Fibroblast of mammary gland (primary cell): ENCODE measurements around the gene PLEKHA7.

Experiments used
- DNase-seq: peaks from one replicate; pipeline ENCODE4 v3.0.0-alpha.2; 2010; ENCODE audit warnings: low read depth
- H3K4me3 ChIP-seq: 2 replicates; pipeline ENCODE4 v1.5.1; 2011; ENCODE audit warnings: low read depth, mild to moderate bottlenecking, low read length, moderate library complexity; ENCODE audit not compliant: control insufficient read depth
- CTCF ChIP-seq: conservative IDR thresholded peaks from 2 replicates; pipeline ENCODE4 v1.5.1; 2011; ENCODE audit warnings: low read depth, low read length, inconsistent platforms; ENCODE audit not compliant: control insufficient read depth, insufficient read depth

Gene PLEKHA7

GRCh38 chr11:16985297-16985696 lies 28.9 kb downstream of the PLEKHA7 start:
- no peak overlapping the region for H3K4me3 ChIP-seq
- no peak for DNase-seq
- no peak for TF ChIP-seq CTCF

GRCh38 chr11:16984229-16984628 lies 30.0 kb downstream of the PLEKHA7 start:
- no peak overlapping the region for H3K4me3 ChIP-seq
- TF ChIP-seq CTCF = no peak
- no peak for DNase-seq

GRCh38 chr11:16982809-16983208 lies 31.4 kb downstream of the PLEKHA7 start:
- TF ChIP-seq CTCF = no peak
- DNase-seq = peak; percentile 5
- no peak overlapping the region for H3K4me3 ChIP-seq

- DNase-seq = no peak
- no peak for TF ChIP-seq CTCF
Observed at GRCh38 chr11:16982256-16982671, 31.9 kb downstream of the PLEKHA7 start.

GRCh38 chr11:16981651-16982194 lies 32.5 kb downstream of the PLEKHA7 start:
- TF ChIP-seq CTCF = no peak
- DNase-seq = no peak
- no peak overlapping the region for H3K4me3 ChIP-seq

More at GRCh38 chr11:16982256-16982671, 31.9 kb downstream of the PLEKHA7 start:
- no peak overlapping the region for H3K4me3 ChIP-seq

- DNase-seq = no peak
- TF ChIP-seq CTCF = no peak
- H3K4me3 ChIP-seq = no peak overlapping the region
Observed at GRCh38 chr11:16979703-16980622, 34.3 kb downstream of the PLEKHA7 start.
